Gastroesophageal sphincter (tissue), 3 donors: ENCODE data around the gene ARHGEF6.

Source experiments
- CTCF ChIP-seq, 4 experiments: fragments of 200-600 bp in 2 of 4; fragments of 450-650 bp in 2 of 4; sonication (generic) in 1 of 4; IDR thresholded peaks; one replicate each; pipeline ENCODE4 v1.5.1; 2017 to 2019; ENCODE audit warnings: antibody characterized with exemption in 4 of 4, mild to moderate bottlenecking in 2 of 4, moderate library complexity in 2 of 4
- EP300 ChIP-seq: sonication (generic); formaldehyde crosslinking; IDR thresholded peaks from one replicate; pipeline ENCODE4 v1.6.1; 2017; ENCODE audit warnings: antibody characterized with exemption, mild to moderate bottlenecking

- TF ChIP-seq CTCF (IDR thresholded peaks at IDR 0.05) = no peak
- TF ChIP-seq EP300 = no peak
Observed at GRCh38 chrX:136780241-136780640, 491 bp downstream of the ARHGEF6 start.
